GM18499 (cell line): ENCODE measurements around the gene LYPD5.

Source experiments
- ATAC-seq: cut with Tn5 transposase; IDR thresholded peaks from one replicate; pipeline ENCODE4 v1.9.1; 2021; ENCODE audit warnings: moderate number of reproducible peaks; ENCODE audit not compliant: insufficient read depth, unreplicated experiment

The LYPD5 gene

GRCh38 chr19:43755256-43755801 is 46.9 kb downstream of the LYPD5 start:
- no peak for ATAC-seq

- ATAC-seq = peak; percentile 30
Measured at GRCh38 chr19:43754503-43755255, 47.6 kb downstream of the LYPD5 start, which contains the start of gene SMG9. TSS of gene SMG9 (minus strand) at chr19:43754962. CDS start at chr19:43750741, 4,221 bp downstream.

GRCh38 chr19:43754253-43754502 is 48.1 kb downstream of the LYPD5 start:
- no peak for ATAC-seq

GRCh38 chr19:43752287-43752875 is 49.9 kb downstream of the LYPD5 start:
- no peak for ATAC-seq

GRCh38 chr19:43751466-43752220 is 50.6 kb downstream of the LYPD5 start:
- no peak for ATAC-seq

GRCh38 chr19:43749898-43750297 is 52.3 kb downstream of the LYPD5 start:
- ATAC-seq = no peak

GRCh38 chr19:43749152-43749551 is 53.1 kb downstream of the LYPD5 start:
- ATAC-seq = no peak

GRCh38 chr19:43748685-43749084 is 53.6 kb downstream of the LYPD5 start:
- no peak for ATAC-seq

- ATAC-seq = no peak
Measured at GRCh38 chr19:43748205-43748594, 54.0 kb downstream of the LYPD5 start.

GRCh38 chr19:43747557-43748204 is 54.6 kb downstream of the LYPD5 start:
- no peak for ATAC-seq
